RPMI8226 (cell line): ENCODE results near the gene ADARB1.

Experiments
- DNase-seq: peaks from one replicate; pipeline ENCODE4 v3.0.0-alpha.2; 2015

The ADARB1 gene

GRCh38 chr21:45040157-45040711, 34.1 kb upstream of the ADARB1 start:
- no peak for DNase-seq

- no peak for DNase-seq
Measured at GRCh38 chr21:45040739-45041138, 33.6 kb upstream of the ADARB1 start.

- DNase-seq, result no peak
Measured at GRCh38 chr21:45041351-45041805, 33.0 kb upstream of the ADARB1 start.

- DNase-seq, result no peak
Measured at GRCh38 chr21:45041984-45042663, 32.3 kb upstream of the ADARB1 start.

DNA sequence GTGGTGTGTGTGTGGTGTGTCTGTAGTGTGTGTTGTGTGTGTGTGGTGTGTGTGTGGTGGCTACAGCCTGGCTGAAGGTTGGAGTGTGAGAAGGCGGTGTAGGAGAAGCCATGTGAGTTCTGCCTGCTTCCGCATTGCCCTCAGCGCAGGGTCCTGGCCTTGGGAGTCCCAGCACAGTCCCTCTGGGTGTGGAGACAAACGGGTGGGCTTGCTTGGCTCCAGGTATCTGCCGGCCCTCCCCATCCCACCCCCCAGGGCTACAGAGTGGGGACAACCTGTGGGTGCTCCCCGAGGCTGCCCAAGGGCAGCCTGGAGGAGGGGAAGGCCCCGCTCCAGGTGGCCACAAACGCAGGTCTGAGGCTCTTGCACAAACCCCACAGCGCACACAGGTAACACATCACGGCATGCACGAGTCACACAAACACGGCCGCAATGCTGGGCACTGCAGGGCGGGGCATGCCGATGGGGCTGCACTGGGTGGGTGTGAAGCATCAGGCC, 31.7 kb upstream of the ADARB1 start:
- DNase-seq, result no peak

DNA sequence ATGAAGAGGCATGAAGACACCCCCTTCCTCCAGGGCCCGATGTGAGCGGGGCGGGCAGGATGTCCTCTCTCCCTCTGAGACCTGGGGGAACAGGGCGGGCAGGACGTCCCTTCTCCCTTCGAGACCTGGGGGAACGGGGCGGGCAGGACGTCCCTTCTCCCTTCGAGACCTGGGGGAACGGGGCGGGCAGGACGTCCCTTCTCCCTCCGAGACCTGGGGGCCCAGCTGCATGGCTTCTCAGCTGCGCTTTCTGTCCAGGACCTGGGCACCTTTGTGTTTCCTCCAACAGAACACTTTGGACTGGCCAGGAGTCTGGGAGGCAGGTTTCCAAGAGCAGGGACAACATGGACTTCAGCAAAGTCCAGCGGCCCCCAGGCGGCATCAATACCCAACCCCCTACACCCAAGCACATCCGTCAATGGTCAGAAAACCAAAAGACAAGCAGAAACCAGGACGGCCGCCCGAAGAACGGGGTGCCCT, 30.8 kb upstream of the ADARB1 start:
- DNase-seq, result no peak

DNA sequence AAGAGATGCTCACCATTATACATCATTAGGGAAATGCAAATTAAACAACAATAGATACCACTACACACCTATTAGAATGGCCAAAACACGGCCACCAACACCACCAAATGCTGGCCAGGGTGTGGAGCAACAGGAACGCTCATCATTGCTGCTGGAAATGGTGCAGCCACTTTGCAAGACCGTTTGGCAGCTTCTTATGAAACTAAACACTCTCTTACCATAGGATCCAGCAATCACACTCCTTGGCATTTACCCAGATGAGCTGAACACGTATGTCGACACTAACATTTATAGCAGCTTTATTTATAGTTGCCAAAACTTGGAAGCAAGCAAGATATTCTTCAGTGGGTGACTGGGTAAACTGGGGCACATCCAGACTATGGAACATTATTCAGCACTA, 28.9 kb upstream of the ADARB1 start:
- DNase-seq, result no peak

- no peak for DNase-seq
Measured at GRCh38 chr21:45047257-45047656, 27.1 kb upstream of the ADARB1 start.

GRCh38 chr21:45048026-45048698, 26.2 kb upstream of the ADARB1 start:
- no peak for DNase-seq

GRCh38 chr21:45048968-45049367, 25.4 kb upstream of the ADARB1 start:
- DNase-seq, result no peak

- no peak for DNase-seq
Measured at GRCh38 chr21:45049714-45050344, 24.6 kb upstream of the ADARB1 start.

- DNase-seq, result no peak
Measured at GRCh38 chr21:45050345-45050796, 24.0 kb upstream of the ADARB1 start.

DNA sequence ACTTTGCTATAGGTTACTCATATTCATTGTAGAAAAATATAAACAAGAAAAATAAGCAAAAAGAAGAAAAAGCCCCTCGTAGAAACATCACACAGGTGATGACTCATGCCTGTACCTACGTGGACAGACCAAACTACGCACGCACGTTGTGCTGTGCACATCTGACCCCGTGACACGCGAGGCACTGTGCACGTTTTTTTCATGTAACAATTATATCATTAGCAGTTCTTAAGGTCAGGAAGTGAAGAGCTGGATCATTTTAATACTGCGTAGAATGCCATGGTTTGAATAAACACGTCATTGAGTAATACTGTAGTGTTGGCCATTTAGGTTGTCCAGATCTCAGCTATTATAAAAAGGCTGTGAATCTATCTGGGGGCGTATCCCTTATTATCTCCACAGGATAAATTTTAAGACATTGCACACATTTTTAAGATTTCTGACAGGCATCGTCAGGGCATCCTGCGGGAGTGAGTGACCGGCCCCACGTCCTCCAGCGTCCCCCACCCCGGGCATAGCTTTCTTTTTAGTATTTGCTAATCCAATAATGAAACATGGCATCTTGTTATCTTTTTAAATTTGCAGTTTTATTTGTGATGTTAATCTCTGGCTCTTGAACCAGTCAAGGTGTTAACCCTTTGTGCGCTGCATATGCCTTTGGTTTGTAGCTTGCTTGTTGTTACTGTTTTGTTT, 23.4 kb upstream of the ADARB1 start:
- no peak for DNase-seq

DNA sequence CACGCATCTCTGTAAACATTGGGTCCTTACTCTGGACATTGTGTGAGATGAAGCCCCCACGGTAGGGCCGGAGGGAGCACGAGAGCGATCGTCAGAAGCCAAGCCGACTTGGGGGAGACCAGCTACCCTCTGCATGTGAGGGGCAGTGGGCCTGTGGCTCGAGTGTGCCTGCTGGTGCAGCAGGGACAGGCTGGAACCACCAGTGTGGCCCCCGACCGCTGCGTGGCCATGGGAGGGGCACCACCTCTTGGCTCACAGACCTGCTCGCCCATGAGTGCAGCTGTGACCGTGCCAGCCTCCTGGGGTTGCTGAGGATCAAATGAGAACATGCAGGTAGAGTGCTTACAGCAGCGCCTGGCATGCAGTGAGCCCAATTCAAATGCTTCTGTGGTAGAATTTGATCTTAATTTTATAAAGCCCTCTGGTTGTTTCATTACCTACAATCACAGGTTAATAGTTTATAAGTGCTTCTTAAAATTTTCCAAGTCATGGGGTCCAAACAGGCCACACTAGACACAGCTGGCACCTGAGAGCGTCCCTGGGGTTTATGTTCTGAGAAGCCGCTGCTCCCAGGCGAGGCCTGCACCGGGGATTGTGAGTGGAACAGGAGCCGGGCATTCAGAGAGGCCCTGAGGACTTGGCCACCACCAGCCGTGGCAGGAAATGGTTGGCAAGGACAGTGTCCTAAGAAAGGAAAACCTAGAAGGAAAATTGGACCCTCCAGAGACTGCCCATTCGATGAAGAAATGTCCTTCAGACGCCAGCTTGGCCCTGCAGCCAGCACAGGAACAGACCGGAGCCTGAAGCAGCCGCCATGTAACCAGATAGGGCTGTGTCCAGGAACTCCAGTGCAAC, 22.6 kb upstream of the ADARB1 start:
- DNase-seq, result no peak

DNA sequence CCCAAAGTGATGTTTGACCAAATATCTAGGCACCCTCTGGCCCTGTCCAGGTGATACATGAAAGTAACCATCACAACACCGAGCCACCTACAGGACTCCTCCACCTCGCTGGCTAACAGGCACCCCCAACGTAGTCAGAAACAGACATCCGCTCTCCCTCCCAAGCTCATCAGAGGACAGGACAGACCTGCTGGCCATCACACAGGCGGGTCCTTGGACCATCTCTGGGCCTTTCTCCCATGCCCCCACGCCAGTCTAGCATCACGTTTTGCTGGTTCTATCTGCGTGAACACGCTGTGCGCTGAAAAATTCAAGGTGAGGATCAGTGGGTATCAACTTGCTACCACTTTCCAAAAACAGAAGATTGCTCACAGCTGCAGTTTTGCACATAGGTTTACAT, 21.4 kb upstream of the ADARB1 start:
- DNase-seq, result no peak

GRCh38 chr21:45053561-45054226, 20.7 kb upstream of the ADARB1 start:
- DNase-seq, result no peak

DNA sequence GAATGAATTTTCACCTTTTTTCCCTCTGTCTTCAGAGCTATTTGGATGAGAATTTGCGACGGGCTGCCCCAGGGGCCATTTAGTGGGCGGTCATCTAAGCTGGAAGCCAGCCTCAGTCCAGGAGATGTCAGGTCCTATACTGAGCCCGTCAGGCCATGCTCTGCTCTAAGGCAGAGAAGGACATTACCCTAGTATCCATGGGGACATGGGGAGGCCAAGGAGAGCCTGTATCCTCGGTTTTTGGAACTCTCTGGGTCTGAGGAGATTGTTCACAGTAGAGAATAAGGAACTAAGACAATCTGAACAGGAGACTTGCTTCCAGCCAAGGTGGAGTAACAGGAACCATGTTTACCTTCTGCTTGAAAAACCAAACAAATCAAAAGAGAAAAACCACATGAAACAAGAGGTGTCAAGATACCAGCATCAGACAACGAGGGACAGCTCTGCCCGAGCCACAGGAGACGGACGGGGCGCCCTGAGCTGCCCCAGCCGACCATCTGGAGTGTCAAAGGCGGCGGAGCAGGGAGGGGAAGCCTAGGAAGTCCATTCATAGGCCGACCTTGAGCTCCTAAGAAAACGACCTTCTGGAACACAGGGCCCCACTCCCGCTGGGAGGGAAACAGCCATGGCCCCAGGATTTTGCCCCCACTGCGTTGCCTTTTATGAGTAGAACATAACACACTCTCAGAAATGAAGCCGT, 20.0 kb upstream of the ADARB1 start:
- no peak for DNase-seq

DNA sequence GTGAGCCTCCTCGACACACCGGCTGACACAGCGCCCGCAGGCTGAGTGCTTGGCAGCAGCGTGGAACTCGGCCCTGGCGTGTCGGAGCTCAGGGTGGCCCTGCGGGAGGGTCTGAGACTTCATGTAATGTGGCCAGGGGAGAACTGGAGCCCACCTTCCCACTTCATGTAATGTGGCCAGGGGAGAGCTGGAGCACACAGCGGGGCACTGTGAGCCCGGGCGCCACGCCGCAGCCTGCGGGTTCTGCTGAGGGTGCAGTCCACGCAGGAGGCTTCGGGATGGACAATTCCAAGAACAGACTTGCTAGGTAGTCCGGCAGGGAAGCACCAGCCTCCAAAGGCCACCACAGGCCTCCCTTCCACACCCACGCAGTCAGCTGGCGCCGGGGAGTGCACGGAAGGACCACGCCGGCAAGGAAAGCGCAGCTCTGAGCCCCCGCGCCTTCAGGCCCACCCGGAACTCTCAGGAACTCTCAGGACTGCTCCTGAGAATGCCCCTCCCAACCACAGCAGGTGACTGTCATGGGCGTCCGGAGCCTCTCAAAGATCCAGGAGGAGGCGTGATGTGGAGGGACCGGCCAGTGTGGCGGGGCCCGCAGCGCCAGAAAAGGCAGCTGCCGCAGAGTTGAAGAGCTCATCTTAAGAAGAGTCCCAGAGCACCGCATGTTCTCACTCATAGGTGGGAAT, 19.3 kb upstream of the ADARB1 start:
- no peak for DNase-seq

DNA sequence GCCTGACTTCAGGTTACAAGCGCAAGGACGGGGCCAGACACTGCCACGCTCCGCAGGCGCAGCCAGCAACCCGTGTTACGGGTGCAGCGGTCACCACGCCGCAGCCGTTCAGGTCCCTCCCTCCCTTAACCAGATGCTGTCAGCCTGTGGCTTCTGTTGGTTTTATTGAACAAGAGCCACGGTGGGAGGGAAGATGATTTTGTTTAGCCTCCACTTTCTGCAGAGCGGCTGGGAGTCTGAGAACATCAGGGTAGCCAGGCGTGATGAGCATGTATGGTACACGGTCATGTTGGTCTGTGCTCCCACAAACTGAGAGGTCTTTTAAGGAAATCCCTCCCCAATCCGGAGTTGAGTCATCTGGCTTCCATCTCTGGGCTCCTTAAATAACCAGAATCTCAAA, 18.5 kb upstream of the ADARB1 start:
- DNase-seq, result no peak

DNA sequence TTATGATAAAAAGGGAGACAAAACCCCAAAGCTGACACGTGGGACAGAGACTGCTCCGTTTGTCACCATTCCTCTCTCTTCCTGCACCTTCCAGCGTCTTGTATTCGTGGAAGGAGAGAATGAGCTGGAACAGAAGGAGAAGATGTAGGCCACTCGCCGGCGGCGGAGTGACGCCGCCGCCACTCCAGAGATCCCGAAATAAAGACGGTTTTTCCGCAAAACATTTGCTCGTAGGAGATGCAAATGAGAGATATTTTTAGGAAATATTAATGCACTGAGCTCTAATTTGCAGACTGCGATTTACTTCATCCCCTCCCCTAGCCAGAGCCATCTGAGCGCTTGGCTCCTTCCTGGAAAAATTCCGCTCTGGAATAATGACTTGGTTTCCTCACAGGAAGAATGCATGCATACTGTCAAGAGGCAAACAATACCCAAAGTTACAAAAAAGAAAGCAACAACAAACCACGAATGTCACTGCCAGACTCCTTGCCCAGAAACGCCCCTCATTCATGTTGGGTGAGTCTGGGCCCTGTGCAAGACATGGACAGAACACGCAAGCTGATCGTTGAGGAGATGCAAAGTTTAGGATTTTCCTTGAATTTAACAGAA, 18.0 kb upstream of the ADARB1 start:
- no peak for DNase-seq
